GM21367 (cell line): ENCODE measurements around the gene ANTXR1.

Experiments used
- ATAC-seq: cut with Tn5 transposase; IDR thresholded peaks from one replicate; pipeline ENCODE4 v1.9.1; 2021; ENCODE audit not compliant: unreplicated experiment

ANTXR1 gene

GRCh38 chr2:69203166-69203985 lies 190.4 kb downstream of the ANTXR1 start:
- ATAC-seq = no peak

DNA sequence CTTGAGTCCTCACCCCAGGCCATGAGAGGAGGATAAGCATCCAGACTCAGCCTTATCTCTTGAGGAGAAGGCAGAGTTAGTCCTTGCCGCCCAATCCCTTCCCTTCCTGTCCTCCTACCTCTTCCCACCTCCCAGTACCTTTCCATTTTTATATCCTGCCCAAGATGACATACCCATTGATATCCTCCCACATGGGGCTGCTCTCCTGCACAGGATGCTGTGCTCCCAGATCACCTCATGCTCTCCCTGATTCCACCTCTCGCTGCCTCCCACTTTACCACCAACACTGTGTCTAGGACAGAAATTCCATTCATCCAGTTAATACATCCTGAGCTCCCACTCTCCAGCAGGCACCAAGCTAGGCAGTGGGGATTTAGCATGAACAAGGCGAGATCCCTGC lies 191.7 kb downstream of the ANTXR1 start:
- no peak for ATAC-seq

DNA sequence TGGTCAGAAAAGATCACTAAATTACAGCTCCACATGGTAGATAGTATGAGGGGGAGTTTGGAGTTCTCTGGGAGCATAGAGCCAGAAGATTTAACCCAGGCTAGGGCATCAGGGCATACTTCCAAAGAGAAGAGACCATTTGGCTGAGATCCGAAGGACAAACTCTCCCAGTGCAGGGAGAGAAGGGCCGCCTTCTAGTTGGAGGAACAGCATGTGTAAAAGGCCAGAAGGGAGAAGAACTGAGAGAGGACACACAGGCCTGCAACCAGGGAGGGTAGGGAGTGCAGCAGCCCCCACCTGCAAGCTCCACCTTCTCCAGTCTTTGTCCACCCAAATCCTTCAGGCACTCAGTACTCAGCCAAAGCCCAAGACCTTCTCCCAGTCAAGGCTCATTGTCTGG lies 192.1 kb downstream of the ANTXR1 start:
- no peak for ATAC-seq

DNA sequence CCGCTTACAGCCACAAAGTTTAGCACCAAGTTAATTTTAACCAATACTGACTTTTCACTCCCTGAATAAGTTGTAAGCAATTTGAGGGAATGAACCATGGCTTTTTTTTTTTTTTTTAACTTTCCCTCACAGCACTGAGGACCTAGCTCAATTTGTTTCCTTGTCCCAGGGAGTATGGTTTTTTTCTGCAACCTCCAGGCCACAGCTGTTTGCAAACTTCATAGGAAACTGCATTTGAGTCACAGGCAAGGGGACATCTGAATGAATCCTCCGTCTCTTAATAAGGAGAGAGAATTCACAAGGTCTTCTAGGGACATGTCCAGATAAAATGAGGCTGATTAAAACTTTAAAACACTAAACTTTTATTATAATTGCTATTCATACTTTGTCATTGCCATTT lies 192.5 kb downstream of the ANTXR1 start:
- no peak for ATAC-seq

GRCh38 chr2:69208023-69208595 lies 195.1 kb downstream of the ANTXR1 start:
- ATAC-seq = no peak

DNA sequence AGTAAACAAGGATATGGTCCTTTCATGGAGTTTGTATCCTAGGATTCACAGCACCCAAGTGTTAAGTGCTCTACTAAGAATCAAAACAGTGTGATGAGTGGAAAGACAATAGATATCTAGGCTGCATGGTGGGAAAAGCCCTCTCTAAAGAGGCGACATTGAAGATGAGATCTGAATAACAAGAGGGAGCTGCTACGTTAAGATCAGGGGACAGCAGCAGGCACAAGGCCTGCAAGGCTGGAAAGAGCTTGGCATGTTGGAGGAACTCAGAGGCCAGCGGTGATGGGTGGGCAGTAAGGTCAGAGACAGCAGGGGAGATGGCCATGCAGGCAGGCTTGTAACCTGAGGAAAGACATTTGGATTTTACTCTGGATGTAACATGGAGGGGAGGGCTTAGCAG lies 196.5 kb downstream of the ANTXR1 start:
- ATAC-seq = no peak

DNA sequence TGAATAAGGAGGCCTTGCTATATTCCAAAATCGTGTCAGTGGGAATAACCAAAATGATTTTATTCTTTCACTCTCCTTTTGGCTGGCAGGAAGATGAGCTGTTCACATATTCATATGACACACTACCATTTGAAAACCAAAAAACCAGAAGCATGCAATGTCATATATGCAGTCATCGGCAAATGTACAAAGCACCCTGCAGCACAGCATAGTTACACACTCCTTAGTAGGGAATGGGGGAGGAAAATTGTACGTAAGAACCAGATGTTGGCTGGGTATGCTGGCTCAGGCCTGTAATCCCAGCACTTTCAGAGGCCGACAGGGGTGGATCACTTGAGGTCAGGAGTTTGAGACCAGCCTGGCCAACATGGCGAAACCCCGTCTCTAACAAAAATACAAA lies 197.4 kb downstream of the ANTXR1 start:
- no peak for ATAC-seq

- ATAC-seq = no peak
These were observed 198.1 kb downstream of the ANTXR1 start for GRCh38 chr2:69211048-69211447.

GRCh38 chr2:69211686-69212085 lies 198.7 kb downstream of the ANTXR1 start:
- ATAC-seq = no peak

DNA sequence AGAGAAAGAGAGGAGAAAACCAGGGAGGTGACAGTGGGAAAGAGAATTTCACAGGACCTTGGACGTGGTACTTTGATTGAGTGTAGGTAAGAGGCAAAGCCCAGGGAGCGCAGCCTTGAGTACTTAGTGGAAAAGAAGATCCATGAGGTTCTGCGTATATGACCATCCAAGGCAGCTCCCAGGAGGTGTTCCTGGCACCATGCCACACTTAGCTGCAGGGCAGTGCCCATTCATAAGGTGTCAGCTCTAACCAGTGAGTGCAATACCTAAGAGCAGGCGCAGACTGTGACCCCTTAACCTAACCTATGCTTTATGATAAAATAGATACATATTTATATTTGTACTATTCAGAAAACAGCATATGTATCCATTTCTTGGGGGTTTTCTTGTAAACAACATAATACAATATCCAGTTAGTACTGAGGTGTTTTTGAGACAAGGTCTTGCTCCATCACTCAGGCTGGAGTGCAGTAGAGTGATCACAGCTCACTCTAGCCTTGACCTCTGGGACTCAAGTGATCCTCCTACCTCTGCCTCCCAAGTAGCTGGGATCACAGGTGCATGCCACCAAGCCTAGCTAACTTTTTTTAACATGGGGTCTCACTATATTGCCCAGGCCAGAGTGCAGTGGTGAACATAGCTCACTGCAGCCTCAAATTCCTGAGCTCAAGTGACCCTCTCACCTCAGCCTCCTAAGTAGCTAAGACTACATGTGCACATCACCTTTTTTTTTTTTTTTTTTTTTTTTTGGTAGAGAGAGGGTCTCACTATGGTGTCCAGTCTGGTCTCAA lies 199.5 kb downstream of the ANTXR1 start:
- no peak for ATAC-seq

- ATAC-seq = no peak
These were observed 200.2 kb downstream of the ANTXR1 start for GRCh38 chr2:69213201-69213600.

GRCh38 chr2:69213782-69214181 lies 200.8 kb downstream of the ANTXR1 start:
- no peak for ATAC-seq

DNA sequence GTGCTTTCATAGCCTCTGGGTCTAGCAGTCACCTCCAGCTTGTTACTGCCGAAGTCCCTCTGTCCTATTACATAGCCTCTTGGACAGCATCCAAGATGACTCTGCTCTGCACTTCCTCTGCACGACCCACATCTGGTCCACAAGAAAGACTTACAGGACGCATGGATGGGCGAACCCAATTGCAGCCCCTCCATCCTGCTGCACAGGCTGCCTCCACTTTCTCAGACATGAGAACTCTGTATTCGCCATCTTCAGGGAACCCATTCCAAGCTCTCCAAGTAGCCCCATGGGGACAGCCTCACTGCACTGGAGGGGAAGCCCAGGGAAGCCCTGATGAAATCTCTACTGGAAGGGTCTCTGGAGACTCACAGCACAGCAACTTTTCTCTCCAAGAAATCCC lies 201.9 kb downstream of the ANTXR1 start:
- ATAC-seq = no peak

- ATAC-seq = no peak
These were observed 203.8 kb downstream of the ANTXR1 start for GRCh38 chr2:69216535-69217332.

- ATAC-seq = no peak
These were observed 204.5 kb downstream of the ANTXR1 start for GRCh38 chr2:69217333-69218080.

- ATAC-seq = no peak
These were observed 208.5 kb downstream of the ANTXR1 start for GRCh38 chr2:69221512-69221911.

GRCh38 chr2:69221960-69222751 lies 209.2 kb downstream of the ANTXR1 start:
- no peak for ATAC-seq

- no peak for ATAC-seq
These were observed 210.1 kb downstream of the ANTXR1 start for GRCh38 chr2:69222953-69223658.
